SK-N-SH (cell line): Measurements from ENCODE around the gene EXOC6. TPM values are rescaled to one million over a fixed set of nuclear protein-coding genes. Genes with fewer than 3 reads are reported as not detected.
A peak's percentile ranks its signal among the peaks of the same experiment; 100 is the strongest.

Experiments
- CTCF ChIA-PET: fragments of 300-600, 350-600 bp; formaldehyde crosslinking; extraction: SDS; loops from one replicate; lab custom pipeline; 2021; lab: Yijun Ruan, JAX
- POLR2A ChIA-PET: fragments of 350-600 bp; sonication (Branson Sonifier 250); formaldehyde crosslinking; extraction: SDS; loops from one replicate; lab custom pipeline; 2020; ENCODE audit warnings: antibody characterized with exemption, inconsistent platforms; lab: Yijun Ruan, JAX
- DNase-seq: peaks from one replicate; pipeline ENCODE4 v3.0.0; 2012
- H2AFZ ChIP-seq: fragments of 200-600 bp; sonication (generic); 2 replicates; pipeline ENCODE4 v1.8.1; 2016; ENCODE audit warnings: antibody characterized with exemption, mild to moderate bottlenecking, low read depth
- H3F3A ChIP-seq: fragments of 200-600 bp; sonication (generic); replicated peaks from 2 replicates; pipeline ENCODE3; 2016; ENCODE audit warnings: antibody characterized with exemption, mild to moderate bottlenecking; ENCODE audit not compliant: insufficient read depth
- H3K27ac ChIP-seq, 2 experiments: fragments of 200-500 bp in 1 of 2; fragments of 200-600 bp in 1 of 2; sonication (Bioruptor generic) in 1 of 2; sonication (generic), shearing (Covaris generic) in 1 of 2; 2 replicates each; pipeline versions ENCODE4 v1.5.1 to v1.6.1; 2014 to 2016; ENCODE audit warnings: low read depth in 2 of 2, inconsistent platforms in 1 of 2, low read length in 1 of 2, mild to moderate bottlenecking in 1 of 2, mixed read lengths in 1 of 2
- H3K27me3 ChIP-seq: fragments of 200-600 bp; sonication (generic), shearing (Covaris generic); 2 replicates; pipeline ENCODE4 v1.6.1; 2016; ENCODE audit warnings: mixed run types; ENCODE audit not compliant: insufficient read depth
- H3K36me3 ChIP-seq, 2 experiments: fragments of 200-500 bp in 1 of 2; fragments of 200-600 bp in 1 of 2; sonication (Bioruptor generic) in 1 of 2; sonication (generic) in 1 of 2; replicated peaks in 1 of 2; 2 replicates each; pipeline versions ENCODE3 to v1.5.1; 2014 to 2016; ENCODE audit warnings: low read length in 1 of 2, mild to moderate bottlenecking in 1 of 2; ENCODE audit not compliant: insufficient read depth in 2 of 2, control insufficient read depth in 1 of 2
- H3K4me1 ChIP-seq, 2 experiments: fragments of 200-500 bp in 1 of 2; fragments of 200-600 bp in 1 of 2; sonication (Bioruptor generic) in 1 of 2; sonication (generic), shearing (Covaris generic) in 1 of 2; 2 replicates each; pipeline versions ENCODE4 v1.5.1 to v1.6.1; 2014 to 2016; ENCODE audit warnings: low read depth in 1 of 2, low read length in 1 of 2, mixed run types in 1 of 2; ENCODE audit not compliant: insufficient read depth in 2 of 2, control insufficient read depth in 1 of 2
- H3K4me2 ChIP-seq: fragments of 200-600 bp; sonication (generic), shearing (Covaris generic); 2 replicates; pipeline ENCODE4 v1.6.1; 2017; ENCODE audit warnings: mixed run types
- H3K4me3 ChIP-seq, 2 experiments: fragments of 200-500 bp in 1 of 2; fragments of 200-600 bp in 1 of 2; sonication (Bioruptor generic) in 1 of 2; sonication (generic), shearing (Covaris generic) in 1 of 2; 2 replicates each; pipeline versions ENCODE4 v1.5.1 to v1.8.1; 2014 to 2016; ENCODE audit warnings: low read depth in 2 of 2, inconsistent platforms in 1 of 2, low read length in 1 of 2, mild to moderate bottlenecking in 1 of 2, mixed read lengths in 1 of 2, moderate library complexity in 1 of 2
- H3K79me2 ChIP-seq: fragments of 200-600 bp; sonication (generic); 2 replicates; pipeline ENCODE4 v1.8.1; 2017; ENCODE audit warnings: mild to moderate bottlenecking; ENCODE audit not compliant: insufficient read depth
- H3K9ac ChIP-seq: fragments of 200-600 bp; sonication (generic); 2 replicates; pipeline ENCODE4 v1.6.1; 2017; ENCODE audit warnings: mixed run types
- H3K9me2 ChIP-seq: fragments of 200-600 bp; sonication (generic); 2 replicates; pipeline ENCODE4 v1.6.1; 2017; ENCODE audit warnings: mixed run types
- H3K9me3 ChIP-seq: fragments of 200-600 bp; sonication (generic); 2 replicates; pipeline ENCODE4 v1.6.1; 2017; ENCODE audit warnings: mixed run types, mild to moderate bottlenecking, moderate library complexity
- H4K20me1 ChIP-seq: fragments of 200-600 bp; sonication (generic); 2 replicates; pipeline ENCODE4 v1.6.1; 2017; ENCODE audit warnings: mild to moderate bottlenecking, mixed run types; ENCODE audit not compliant: insufficient read depth
- CHD2 ChIP-seq: fragments of 150-350 bp; IDR thresholded peaks from 2 replicates; pipeline ENCODE4 v1.6.1; 2018; ENCODE audit warnings: low read length; ENCODE audit not compliant: partially characterized antibody
- ELF1 ChIP-seq: IDR thresholded peaks from 2 replicates; pipeline ENCODE4 v1.4.0; 2012
- EZH2phosphoT487 ChIP-seq: fragments of 200-600 bp; sonication (generic); IDR thresholded peaks from 2 replicates; pipeline ENCODE4 v1.6.1; 2017; ENCODE audit warnings: low read depth, mixed run types, mild to moderate bottlenecking, antibody characterized with exemption, moderate library complexity, borderline replicate concordance
- FOSL2 ChIP-seq: IDR thresholded peaks from 2 replicates; pipeline ENCODE4 v1.4.0; 2012; ENCODE audit warnings: low read depth, mild to moderate bottlenecking, moderate library complexity, borderline replicate concordance
- FOXJ3 ChIP-seq: sonication (generic); formaldehyde crosslinking; IDR thresholded peaks from 2 replicates; pipeline ENCODE4 v1.5.1; 2020; ENCODE audit warnings: mild to moderate bottlenecking, missing genetic modification reagents
- MXI1 ChIP-seq: IDR thresholded peaks from 2 replicates; pipeline ENCODE4 v1.6.1; 2012; ENCODE audit warnings: mild to moderate bottlenecking, low read depth, low read length, improper control_type of control experiment
- NFIC ChIP-seq: IDR thresholded peaks from 2 replicates; pipeline ENCODE4 v1.4.0; 2012; ENCODE audit warnings: borderline replicate concordance
- NRF1 ChIP-seq: IDR thresholded peaks from 2 replicates; pipeline ENCODE4 v1.6.1; 2012; ENCODE audit warnings: low read depth, mild to moderate bottlenecking, low read length
- POLR2AphosphoS5 ChIP-seq: IDR thresholded peaks from 2 replicates; pipeline ENCODE4 v1.6.1; 2012; ENCODE audit warnings: low read depth, low read length
- RAD21 ChIP-seq: IDR thresholded peaks from 2 replicates; pipeline ENCODE4 v1.6.1; 2012; ENCODE audit warnings: mild to moderate bottlenecking, low read length
- RXRA ChIP-seq: IDR thresholded peaks from 2 replicates; pipeline ENCODE4 v1.4.0; 2012; ENCODE audit warnings: low read depth, mild to moderate bottlenecking, borderline replicate concordance
- SMC3 ChIP-seq: IDR thresholded peaks from 2 replicates; pipeline ENCODE4 v1.6.1; 2012; ENCODE audit warnings: low read depth, low read length, improper control_type of control experiment
- TAF1 ChIP-seq: IDR thresholded peaks from 2 replicates; pipeline ENCODE4 v1.6.1; 2012; ENCODE audit warnings: low read depth, mild to moderate bottlenecking, low read length, moderate library complexity, borderline replicate concordance
- TEAD4 ChIP-seq: IDR thresholded peaks from 2 replicates; pipeline ENCODE4 v1.4.0; 2012; ENCODE audit warnings: mild to moderate bottlenecking, borderline replicate concordance; ENCODE audit not compliant: insufficient read depth
- YY1 ChIP-seq: IDR thresholded peaks from 2 replicates; pipeline ENCODE4 v1.4.0; 2012; ENCODE audit warnings: low read depth, mild to moderate bottlenecking
- polyA plus RNA-seq, 3 experiments: library from polyadenylated mRNA; depleted of rRNA; stranded (reverse); fragments of >200 nt; gene quantifications; 2 replicates each; pipeline ENCODE4 v1.2.3, GENCODE V29; 2012
- TF ChIP-seq, protein P1 (sequence below): IDR thresholded peaks from 2 replicates; pipeline ENCODE4; 2012
- TF ChIP-seq, protein P2 (sequence below): IDR thresholded peaks from 2 replicates; pipeline ENCODE4 v1.4.0; 2012; ENCODE audit warnings: low read depth
- TF ChIP-seq, protein P3 (sequence below): IDR thresholded peaks from 2 replicates; pipeline ENCODE4 v1.4.0; 2012; ENCODE audit warnings: low read depth, borderline replicate concordance
- TF ChIP-seq, protein P4 (sequence below): IDR thresholded peaks from 2 replicates; pipeline ENCODE4 v1.6.1; 2012; ENCODE audit warnings: mild to moderate bottlenecking, low read depth, low read length, moderate library complexity

Gene EXOC6
- polyA plus RNA-seq, 1 of the 3 experiments (the other 2 are of a cell fraction), result 2.3 TPM

DNA sequence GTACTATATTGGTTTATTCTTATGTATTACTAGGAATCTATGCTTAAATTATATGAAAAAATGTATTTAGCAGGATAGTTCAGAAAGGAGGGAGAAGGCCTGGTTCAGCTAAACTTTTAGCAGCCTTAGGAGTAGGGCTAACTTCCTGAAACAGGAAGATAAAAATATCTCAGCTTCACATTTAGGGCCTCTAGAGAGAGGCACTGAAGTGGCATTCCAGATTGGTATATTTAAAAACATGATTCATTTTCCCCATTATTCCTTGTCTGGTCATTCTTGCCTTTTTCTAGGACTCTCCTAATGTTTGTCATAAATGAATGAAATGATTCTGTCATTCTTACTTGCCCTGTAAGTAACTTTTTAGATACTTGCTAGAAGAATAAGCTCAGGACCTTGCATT is 149.3 kb downstream of the EXOC6 start:
- Histone ChIP-seq H3K4me2 (no peak overlapping the region), H4K20me1 (no peaks in the 10 kb centered on the region), H3K9ac (no peak overlapping the region), H2AFZ (peak overlapping the region; percentile 12; the same call in 1 of the 2 replicates), H3K27me3 (no peaks in the 10 kb centered on the region), H3K27ac (no peak overlapping the region), H3K4me3 (no peak overlapping the region), H3K9me3 (no peaks in the 10 kb centered on the region), H3F3A (no peaks in the 10 kb centered on the region), H3K9me2 (no peaks in the 10 kb centered on the region), H3K4me1 (peaks cover 0 to 6% of the 10 kb centered on the region in 2 experiments; a peak in 2 of 4 replicates), H3K36me3 (no peaks in the 10 kb centered on the region), H3K79me2 (no peaks in the 10 kb centered on the region)
- ChIA-PET CTCF (interaction anchor here (0.8 to 1.9 kb wide), 6 partner anchors 10 to 112 kb away, joined by 3 to 5 read pairs (median 4); no protein-coding TSS in a partner anchor), POLR2A (no interaction called here)
- TF ChIP-seq NRF1 (no peak), MXI1 (no peak), YY1 (no peak), TEAD4 (no peak), RAD21 (no peak), CHD2 (no peak), RXRA (no peak), EZH2phosphoT487 (no peak), TAF1 (no peak), FOSL2 (no peak), ELF1 (no peak), FOXJ3 (no peak), SMC3 (no peak), POLR2AphosphoS5 (no peak), NFIC (no peak)
- TF ChIP-seq, protein P1, sequence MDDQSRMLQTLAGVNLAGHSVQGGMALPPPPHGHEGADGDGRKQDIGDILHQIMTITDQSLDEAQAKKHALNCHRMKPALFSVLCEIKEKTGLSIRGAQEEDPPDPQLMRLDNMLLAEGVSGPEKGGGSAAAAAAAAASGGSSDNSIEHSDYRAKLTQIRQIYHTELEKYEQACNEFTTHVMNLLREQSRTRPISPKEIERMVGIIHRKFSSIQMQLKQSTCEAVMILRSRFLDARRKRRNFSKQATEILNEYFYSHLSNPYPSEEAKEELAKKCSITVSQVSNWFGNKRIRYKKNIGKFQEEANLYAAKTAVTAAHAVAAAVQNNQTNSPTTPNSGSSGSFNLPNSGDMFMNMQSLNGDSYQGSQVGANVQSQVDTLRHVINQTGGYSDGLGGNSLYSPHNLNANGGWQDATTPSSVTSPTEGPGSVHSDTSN, result no peak
- TF ChIP-seq, protein P2, sequence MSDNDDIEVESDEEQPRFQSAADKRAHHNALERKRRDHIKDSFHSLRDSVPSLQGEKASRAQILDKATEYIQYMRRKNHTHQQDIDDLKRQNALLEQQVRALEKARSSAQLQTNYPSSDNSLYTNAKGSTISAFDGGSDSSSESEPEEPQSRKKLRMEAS, result no peak
- TF ChIP-seq, protein P3, sequence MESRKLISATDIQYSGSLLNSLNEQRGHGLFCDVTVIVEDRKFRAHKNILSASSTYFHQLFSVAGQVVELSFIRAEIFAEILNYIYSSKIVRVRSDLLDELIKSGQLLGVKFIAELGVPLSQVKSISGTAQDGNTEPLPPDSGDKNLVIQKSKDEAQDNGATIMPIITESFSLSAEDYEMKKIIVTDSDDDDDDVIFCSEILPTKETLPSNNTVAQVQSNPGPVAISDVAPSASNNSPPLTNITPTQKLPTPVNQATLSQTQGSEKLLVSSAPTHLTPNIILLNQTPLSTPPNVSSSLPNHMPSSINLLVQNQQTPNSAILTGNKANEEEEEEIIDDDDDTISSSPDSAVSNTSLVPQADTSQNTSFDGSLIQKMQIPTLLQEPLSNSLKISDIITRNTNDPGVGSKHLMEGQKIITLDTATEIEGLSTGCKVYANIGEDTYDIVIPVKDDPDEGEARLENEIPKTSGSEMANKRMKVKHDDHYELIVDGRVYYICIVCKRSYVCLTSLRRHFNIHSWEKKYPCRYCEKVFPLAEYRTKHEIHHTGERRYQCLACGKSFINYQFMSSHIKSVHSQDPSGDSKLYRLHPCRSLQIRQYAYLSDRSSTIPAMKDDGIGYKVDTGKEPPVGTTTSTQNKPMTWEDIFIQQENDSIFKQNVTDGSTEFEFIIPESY, result no peak
- TF ChIP-seq, protein P4, sequence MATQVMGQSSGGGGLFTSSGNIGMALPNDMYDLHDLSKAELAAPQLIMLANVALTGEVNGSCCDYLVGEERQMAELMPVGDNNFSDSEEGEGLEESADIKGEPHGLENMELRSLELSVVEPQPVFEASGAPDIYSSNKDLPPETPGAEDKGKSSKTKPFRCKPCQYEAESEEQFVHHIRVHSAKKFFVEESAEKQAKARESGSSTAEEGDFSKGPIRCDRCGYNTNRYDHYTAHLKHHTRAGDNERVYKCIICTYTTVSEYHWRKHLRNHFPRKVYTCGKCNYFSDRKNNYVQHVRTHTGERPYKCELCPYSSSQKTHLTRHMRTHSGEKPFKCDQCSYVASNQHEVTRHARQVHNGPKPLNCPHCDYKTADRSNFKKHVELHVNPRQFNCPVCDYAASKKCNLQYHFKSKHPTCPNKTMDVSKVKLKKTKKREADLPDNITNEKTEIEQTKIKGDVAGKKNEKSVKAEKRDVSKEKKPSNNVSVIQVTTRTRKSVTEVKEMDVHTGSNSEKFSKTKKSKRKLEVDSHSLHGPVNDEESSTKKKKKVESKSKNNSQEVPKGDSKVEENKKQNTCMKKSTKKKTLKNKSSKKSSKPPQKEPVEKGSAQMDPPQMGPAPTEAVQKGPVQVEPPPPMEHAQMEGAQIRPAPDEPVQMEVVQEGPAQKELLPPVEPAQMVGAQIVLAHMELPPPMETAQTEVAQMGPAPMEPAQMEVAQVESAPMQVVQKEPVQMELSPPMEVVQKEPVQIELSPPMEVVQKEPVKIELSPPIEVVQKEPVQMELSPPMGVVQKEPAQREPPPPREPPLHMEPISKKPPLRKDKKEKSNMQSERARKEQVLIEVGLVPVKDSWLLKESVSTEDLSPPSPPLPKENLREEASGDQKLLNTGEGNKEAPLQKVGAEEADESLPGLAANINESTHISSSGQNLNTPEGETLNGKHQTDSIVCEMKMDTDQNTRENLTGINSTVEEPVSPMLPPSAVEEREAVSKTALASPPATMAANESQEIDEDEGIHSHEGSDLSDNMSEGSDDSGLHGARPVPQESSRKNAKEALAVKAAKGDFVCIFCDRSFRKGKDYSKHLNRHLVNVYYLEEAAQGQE, result no peak
- DNase-seq, result no peak
